Common myeloid progenitor, CD34-positive (primary cell): ENCODE measurements around the gene SERBP1.
"Not testable (repeated sequence)": the region's sequence is repeated elsewhere in the genome, so short reads cannot be mapped to it uniquely, and the experiment has no call there.

Experiments
- CTCF ChIA-PET: fragments of 350-600 bp; sonication (Branson Sonifier 250); formaldehyde crosslinking; loops from one replicate; lab custom pipeline; 2021; ENCODE audit warnings: antibody characterized with exemption; lab: Charles Lee
- POLR2A ChIA-PET: fragments of 350-600 bp; sonication (Branson Sonifier 250); formaldehyde crosslinking; loops from one replicate; lab custom pipeline; 2021; ENCODE audit warnings: antibody characterized with exemption; lab: Charles Lee
- DNase-seq, 3 donors: peaks; one replicate each; pipeline versions ENCODE4 v3.0.0 to v3.0.0-alpha.2; 2013
- H3K27ac ChIP-seq, 2 experiments: 1 replicate in 1 of 2; 2 replicates in 1 of 2; pipeline ENCODE4 v1.7.0; 2013; ENCODE audit warnings: inconsistent platforms in 2 of 2, low read length in 2 of 2, mild to moderate bottlenecking in 2 of 2, low read depth in 1 of 2, moderate library complexity in 1 of 2; ENCODE audit not compliant: severe bottlenecking in 2 of 2, insufficient read depth in 1 of 2, poor library complexity in 1 of 2
- H3K27me3 ChIP-seq, 5 experiments: replicated peaks in 2 of 5; 1 replicate in 3 of 5; 2 replicates in 2 of 5; pipeline versions ENCODE4 v1.6.1 to v1.7.0; 2013; ENCODE audit warnings: low read length in 4 of 5, mild to moderate bottlenecking in 2 of 5, moderate library complexity in 2 of 5, inconsistent platforms in 1 of 5; ENCODE audit not compliant: insufficient read depth in 5 of 5, control insufficient read depth in 4 of 5
- H3K36me3 ChIP-seq, 4 experiments: 1 replicate in 2 of 4; 2 replicates in 2 of 4; pipeline versions ENCODE4 v1.6.1 to v1.7.0; 2013; ENCODE audit warnings: low read length in 3 of 4, control low read depth in 1 of 4, mild to moderate bottlenecking in 1 of 4; ENCODE audit not compliant: control insufficient read depth in 4 of 4, insufficient read depth in 4 of 4
- H3K4me1 ChIP-seq, 4 experiments: 1 replicate in 3 of 4; 2 replicates in 1 of 4; pipeline versions ENCODE4 v1.6.1 to v1.7.1; 2013; ENCODE audit warnings: low read length in 3 of 4, mild to moderate bottlenecking in 3 of 4, control low read depth in 1 of 4, inconsistent platforms in 1 of 4, moderate library complexity in 1 of 4; ENCODE audit not compliant: control insufficient read depth in 4 of 4, insufficient read depth in 4 of 4; ENCODE audit errors: control extremely low read depth in 1 of 4
- H3K4me3 ChIP-seq, 7 experiments: 1 replicate in 4 of 7; 2 replicates in 3 of 7; pipeline versions ENCODE4 v1.5.1 to v1.7.0; 2013; ENCODE audit warnings: mild to moderate bottlenecking in 7 of 7, low read length in 6 of 7, moderate library complexity in 6 of 7, inconsistent platforms in 2 of 7, low read depth in 2 of 7, control low read depth in 1 of 7; ENCODE audit not compliant: insufficient read depth in 4 of 7, control insufficient read depth in 1 of 7; ENCODE audit errors: extremely low read depth in 1 of 7
- H3K9me3 ChIP-seq, 5 experiments: 1 replicate in 4 of 5; 2 replicates in 1 of 5; pipeline versions ENCODE4 v1.6.1 to v1.7.1; 2013; ENCODE audit warnings: low read length in 4 of 5, mild to moderate bottlenecking in 2 of 5, inconsistent platforms in 1 of 5, low read depth in 1 of 5, moderate library complexity in 1 of 5; ENCODE audit not compliant: control insufficient read depth in 4 of 5, insufficient read depth in 2 of 5; ENCODE audit errors: control extremely low read depth in 1 of 5
- WGBS: methylation state at CpG from one replicate; pipeline ENCODE4 v1.1.5; 2013; ENCODE audit not compliant: insufficient coverage; 5-methylcytosine and 5-hydroxymethylcytosine counted together

The SERBP1 gene

GRCh38 chr1:67401443-67401842, 28.8 kb downstream of the SERBP1 start:
- H3K27ac ChIP-seq: no peak overlapping the region
- no peaks in the 10 kb centered on the region for H3K4me1 ChIP-seq
- POLR2A ChIA-PET: no interaction called here
- peaks cover 2 to 19% (median 9%) of the 10 kb centered on the region in 4 experiments for H3K36me3 ChIP-seq
- H3K4me3 ChIP-seq: no peak overlapping the region
- WGBS: 100% methylated on average over 5 of the region's 6 CpGs
- CTCF ChIA-PET: interaction anchor here (0.9 kb wide), 3 partner anchors 28 to 99 kb away, joined by 3 read pairs; no protein-coding TSS in a partner anchor
- H3K9me3 ChIP-seq: no peaks in the 10 kb centered on the region
- no peak for DNase-seq
- H3K27me3 ChIP-seq: no peaks in the 10 kb centered on the region

- 100% methylated on average over 11 of the region's 12 CpGs for WGBS
- H3K4me3 ChIP-seq, POLR2A ChIA-PET, H3K27ac ChIP-seq, DNase-seq, H3K27me3 ChIP-seq, H3K4me1 ChIP-seq, H3K9me3 ChIP-seq: not testable (repeated sequence)
- CTCF ChIA-PET: interaction anchor here (0.6 kb wide), 1 partner anchor 8 kb away, joined by 4 read pairs; no protein-coding TSS in a partner anchor
- H3K36me3 ChIP-seq: peaks cover 2 to 31% (median 21%) of the 10 kb centered on the region in 4 experiments
These were observed 30.0 kb downstream of the SERBP1 start for GRCh38 chr1:67400029-67400786.

- POLR2A ChIA-PET: no interaction called here
- CTCF ChIA-PET: interaction anchor here (0.6 to 0.9 kb wide), 2 partner anchors 9 to 45 kb away, joined by 3 to 4 read pairs; no protein-coding TSS in a partner anchor
- H3K9me3 ChIP-seq: no peaks in the 10 kb centered on the region
- no peak for DNase-seq
- no peaks in the 10 kb centered on the region for H3K27me3 ChIP-seq
- H3K27ac ChIP-seq: no peak overlapping the region
- H3K4me3 ChIP-seq: no peak overlapping the region
- no peaks in the 10 kb centered on the region for H3K4me1 ChIP-seq
- WGBS: 50% methylated on average over 2 of the region's 7 CpGs
- peaks cover 2 to 37% (median 24%) of the 10 kb centered on the region in 4 experiments for H3K36me3 ChIP-seq
These were observed 30.8 kb downstream of the SERBP1 start for GRCh38 chr1:67399199-67399993.

GRCh38 chr1:67394548-67394947, 35.7 kb downstream of the SERBP1 start:
- no peaks in the 10 kb centered on the region for H3K9me3 ChIP-seq
- ChIA-PET POLR2A (no interaction called here), CTCF (no interaction called here)
- no peaks in the 10 kb centered on the region for H3K4me1 ChIP-seq
- H3K36me3 ChIP-seq: peaks cover 12 to 69% (median 42%) of the 10 kb centered on the region in 4 experiments
- no peak overlapping the region for H3K4me3 ChIP-seq
- 100% methylated on average over 4 of the region's 4 CpGs for WGBS
- H3K27ac ChIP-seq: no peak overlapping the region
- no peaks in the 10 kb centered on the region for H3K27me3 ChIP-seq
- DNase-seq: no peak

- no peaks in the 10 kb centered on the region for H3K9me3 ChIP-seq
- H3K4me3 ChIP-seq: no peak overlapping the region
- H3K27ac ChIP-seq: no peak overlapping the region
- WGBS: 96% methylated on average over 3 of the region's 3 CpGs
- H3K27me3 ChIP-seq: no peaks in the 10 kb centered on the region
- peaks cover 12 to 65% (median 39%) of the 10 kb centered on the region in 4 experiments for H3K36me3 ChIP-seq
- ChIA-PET CTCF (interaction anchor here (1.6 kb wide), 1 partner anchor 22 kb away, joined by 4 read pairs; no protein-coding TSS in a partner anchor), POLR2A (no interaction called here)
- DNase-seq: no peak
- no peaks in the 10 kb centered on the region for H3K4me1 ChIP-seq
These were observed 36.5 kb downstream of the SERBP1 start for GRCh38 chr1:67393737-67394136.

- DNase-seq: peak in 1 of 3 donors; percentile 12
- Histone ChIP-seq H3K4me3 (no peak overlapping the region), H3K9me3 (no peaks in the 10 kb centered on the region), H3K27ac (no peak overlapping the region), H3K27me3 (no peaks in the 10 kb centered on the region), H3K36me3 (peaks cover 12 to 65% (median 38%) of the 10 kb centered on the region in 4 experiments), H3K4me1 (no peaks in the 10 kb centered on the region)
- ChIA-PET CTCF (interaction anchor here (1.6 kb wide), 1 partner anchor 21 kb away, joined by 4 read pairs; no protein-coding TSS in a partner anchor), POLR2A (no interaction called here)
- 93% methylated on average over 12 of the region's 12 CpGs for WGBS
These were observed 37.0 kb downstream of the SERBP1 start for GRCh38 chr1:67393240-67393639.
